Skeletal muscle cell (primary cell): ENCODE results near the gene HAGHL.
A peak's percentile ranks its signal among the peaks of the same experiment; 100 is the strongest.

Experiments used
- DNase-seq: peaks from one replicate; pipeline ENCODE4 v3.0.0-alpha.2; 2010; ENCODE audit warnings: low read depth
- H3K4me3 ChIP-seq: 2 replicates; pipeline ENCODE4 v1.5.1; 2011; ENCODE audit warnings: low read depth, mild to moderate bottlenecking, control low read depth, low read length, moderate library complexity

The HAGHL gene

DNA sequence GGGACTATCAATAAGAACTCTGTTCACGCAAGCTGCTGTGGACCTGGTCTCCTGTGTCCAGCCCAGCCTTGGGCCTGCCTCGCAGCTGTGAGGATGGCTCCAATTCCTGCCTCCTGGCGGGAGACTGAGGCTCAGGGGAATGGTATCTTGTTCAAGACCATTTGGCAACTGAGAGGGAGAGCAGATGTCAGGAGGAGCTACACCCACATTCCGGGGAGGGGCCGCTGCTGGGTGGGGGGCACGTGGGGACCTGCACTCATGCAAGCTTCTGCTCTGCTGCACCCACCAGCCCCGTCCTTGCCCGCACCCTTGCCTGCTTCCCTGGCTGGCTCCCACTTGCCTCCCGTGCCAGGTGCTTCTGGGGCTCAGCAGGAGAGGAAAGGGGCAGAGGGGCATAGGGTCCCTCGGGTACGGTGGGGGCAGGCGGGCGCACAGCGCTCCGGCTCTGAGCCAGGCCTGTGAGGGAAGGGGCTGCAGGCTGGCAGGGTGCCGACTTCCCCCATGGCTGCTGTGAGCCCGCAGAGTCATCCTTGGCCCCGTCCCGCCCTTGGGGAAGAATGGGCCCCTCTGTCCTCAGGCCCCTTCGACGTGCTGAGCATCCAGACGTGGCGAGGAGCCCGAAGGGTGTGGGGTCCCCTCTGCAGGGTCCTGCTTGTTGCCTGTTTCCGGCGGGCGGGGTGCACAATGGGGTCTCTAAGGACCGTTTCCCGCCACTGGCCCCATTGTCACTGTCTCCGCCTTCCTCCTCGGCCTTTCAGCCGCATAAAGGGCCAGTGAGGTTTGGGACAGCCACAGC lies 9.3 kb upstream of the HAGHL start:
- no peak overlapping the region for H3K4me3 ChIP-seq
- DNase-seq = no peak

GRCh38 chr16:718389-718788 lies 8.5 kb upstream of the HAGHL start:
- H3K4me3 ChIP-seq = no peak overlapping the region
- DNase-seq = no peak

DNA sequence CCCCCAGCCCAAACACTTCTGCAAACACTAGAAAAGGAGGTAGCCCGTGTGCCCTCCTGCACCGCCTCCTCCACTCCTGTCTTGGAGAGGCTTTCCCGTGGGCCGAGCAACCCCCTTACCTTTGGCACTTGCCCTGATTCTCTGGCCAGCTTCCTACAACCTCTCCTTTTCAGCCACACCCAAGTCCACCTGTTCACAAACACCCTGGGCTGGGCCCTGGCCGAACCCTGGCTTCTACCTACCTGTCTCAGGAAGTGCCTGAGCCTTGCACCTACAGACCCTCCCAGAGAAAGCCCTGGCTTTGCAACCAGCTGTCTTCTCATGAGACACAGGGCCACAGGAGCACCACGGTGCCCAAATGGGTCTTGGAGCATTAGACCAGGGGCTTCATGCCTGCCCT lies 8.0 kb upstream of the HAGHL start:
- H3K4me3 ChIP-seq = no peak overlapping the region
- DNase-seq = no peak

GRCh38 chr16:719815-720446 lies 7.0 kb upstream of the HAGHL start:
- H3K4me3 ChIP-seq = peak overlapping the region; percentile 78
- no peak for DNase-seq

GRCh38 chr16:720447-720989 lies 6.4 kb upstream of the HAGHL start:
- peak; percentile 46 for DNase-seq

DNA sequence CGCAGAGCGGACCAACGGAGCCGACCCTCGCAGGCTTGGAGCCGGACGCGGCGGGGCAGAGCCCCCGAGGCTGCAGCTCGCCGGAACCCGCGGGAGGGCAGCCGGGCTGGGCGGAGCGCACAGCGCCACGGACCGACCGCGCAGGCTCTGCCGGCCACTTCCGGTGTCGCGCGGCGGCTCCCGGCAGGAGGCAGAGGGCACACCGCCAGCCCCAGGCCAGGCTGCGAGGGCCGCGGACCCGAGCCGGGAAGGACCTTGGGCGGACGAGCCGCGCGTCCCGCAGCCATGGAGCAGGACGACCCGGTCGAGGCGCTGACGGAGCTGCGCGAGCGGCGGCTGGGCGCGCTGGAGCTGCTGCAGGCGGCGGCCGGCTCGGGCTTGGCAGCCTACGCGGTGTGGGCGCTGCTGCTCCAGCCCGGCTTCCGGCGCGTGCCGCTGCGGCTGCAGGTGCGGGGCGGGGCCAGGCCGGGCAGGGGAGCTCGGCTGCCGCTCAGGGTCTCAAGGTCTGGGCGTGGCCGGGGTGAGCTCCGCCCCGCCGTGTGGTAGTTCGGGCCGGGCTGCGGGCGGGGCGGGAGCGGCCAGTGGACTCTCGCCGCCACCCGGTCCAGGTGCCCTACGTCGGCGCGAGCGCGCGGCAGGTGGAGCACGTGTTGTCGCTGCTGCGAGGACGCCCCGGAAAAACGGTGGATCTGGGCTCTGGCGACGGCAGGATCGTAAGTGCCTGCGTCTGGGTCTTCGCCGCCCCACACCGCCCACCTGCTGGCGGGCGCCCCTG lies 5.7 kb upstream of the HAGHL start, which contains the start of gene ANTKMT:
Gene ANTKMT, plus strand, starts transcription at position 157 of the 775 bp plus-strand sequence. Its CDS starts 129 bp downstream, at position 286.
- no peak for DNase-seq
- peak within 1 kb of the TSS; percentile 78 for H3K4me3 ChIP-seq

More at GRCh38 chr16:720447-720989, 6.4 kb upstream of the HAGHL start:
- H3K4me3 ChIP-seq = peak overlapping the region; percentile 78

- DNase-seq = no peak
- H3K4me3 ChIP-seq = peak overlapping the region; percentile 78
Measured at GRCh38 chr16:721765-722540, 5.0 kb upstream of the HAGHL start.

- DNase-seq = no peak
Measured at GRCh38 chr16:722835-723633, 3.9 kb upstream of the HAGHL start.

GRCh38 chr16:723695-724094 lies 3.2 kb upstream of the HAGHL start:
- no peak overlapping the region for H3K4me3 ChIP-seq
- DNase-seq = no peak

More at GRCh38 chr16:722835-723633, 3.9 kb upstream of the HAGHL start:
- no peak overlapping the region for H3K4me3 ChIP-seq

GRCh38 chr16:724188-725040 lies 2.5 kb upstream of the HAGHL start:
- DNase-seq = no peak
- H3K4me3 ChIP-seq = no peak overlapping the region

DNA sequence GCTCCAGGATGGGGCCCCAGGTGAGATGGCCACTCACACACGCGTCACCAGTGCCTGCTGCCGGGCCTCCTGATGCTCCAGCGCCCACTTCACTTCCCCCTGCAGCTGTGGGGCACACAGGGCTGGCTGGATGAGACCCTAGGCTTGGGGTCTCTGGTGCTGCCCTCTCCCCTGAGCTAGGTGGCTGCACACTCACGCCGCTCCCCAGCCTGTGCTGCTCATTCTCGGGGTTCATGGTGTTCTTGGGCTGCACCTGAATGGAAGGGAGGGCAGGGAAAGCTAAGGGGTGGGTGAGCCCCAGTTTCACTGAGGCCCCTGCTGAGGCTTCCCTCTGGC lies 1.9 kb upstream of the HAGHL start:
- H3K4me3 ChIP-seq = no peak overlapping the region
- DNase-seq = no peak

GRCh38 chr16:725463-726187 lies 1.3 kb upstream of the HAGHL start:
- no peak overlapping the region for H3K4me3 ChIP-seq
- no peak for DNase-seq

GRCh38 chr16:726188-726437 lies 793 bp upstream of the HAGHL start:
- H3K4me3 ChIP-seq = no peak overlapping the region

DNA sequence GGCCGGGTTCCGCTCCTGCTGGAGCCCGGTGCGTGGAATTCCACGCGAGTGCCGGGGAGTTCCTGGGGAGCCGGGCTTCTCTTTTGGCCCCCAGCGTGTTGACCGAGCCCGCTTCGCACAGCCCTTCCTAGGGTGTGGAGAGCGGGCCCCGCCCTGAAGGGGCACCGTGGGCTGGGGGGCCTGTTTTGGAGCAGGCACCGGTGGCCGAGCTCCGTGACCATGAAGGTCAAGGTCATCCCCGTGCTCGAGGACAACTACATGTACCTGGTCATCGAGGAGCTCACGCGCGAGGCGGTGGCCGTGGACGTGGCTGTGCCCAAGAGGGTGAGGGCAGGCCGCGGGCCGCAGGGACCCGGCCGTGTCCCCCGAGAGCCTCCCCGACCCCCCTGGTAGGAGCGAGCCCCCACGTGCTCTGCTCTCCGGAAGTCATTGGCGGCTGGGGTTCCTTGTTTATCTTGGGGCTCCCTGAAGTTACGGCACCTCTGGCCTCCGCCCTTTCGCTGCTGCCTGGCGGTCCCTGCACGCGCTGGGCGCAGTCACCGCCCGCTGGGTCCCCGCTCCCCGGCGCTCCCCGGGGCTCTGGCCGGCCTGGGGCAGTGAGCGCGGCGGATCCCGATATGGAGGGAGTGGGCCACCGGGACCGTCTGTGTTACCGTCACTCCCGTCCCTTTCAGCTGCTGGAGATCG lies 528 bp downstream of the HAGHL start:
- no peak for DNase-seq
- peak overlapping the region; percentile 81 for H3K4me3 ChIP-seq

More at GRCh38 chr16:726188-726437, 793 bp upstream of the HAGHL start:
- no peak for DNase-seq

- peak overlapping the region; percentile 81 for H3K4me3 ChIP-seq
- peak; percentile 58 for DNase-seq
Measured at GRCh38 chr16:728131-728889, 1.4 kb downstream of the HAGHL start.
